Cortex of kidney (tissue), 1 donor: Measurements from ENCODE around the gene UXS1.

Experiments
- DNase-seq: peaks from one replicate; lab custom pipeline; 2025; lab: John Stamatoyannopoulos, UW

The UXS1 gene

GRCh38 chr2:106085181-106085940, 108.7 kb downstream of the UXS1 start:
- no peak for DNase-seq

- no peak for DNase-seq
Observed at GRCh38 chr2:106080959-106081358, 113.1 kb downstream of the UXS1 start.

- DNase-seq, result no peak
Observed at GRCh38 chr2:106078096-106078495, 116.0 kb downstream of the UXS1 start.

GRCh38 chr2:106076941-106077340, 117.2 kb downstream of the UXS1 start:
- DNase-seq, result no peak

GRCh38 chr2:106075048-106075447, 119.1 kb downstream of the UXS1 start:
- no peak for DNase-seq

GRCh38 chr2:106073678-106074406, 120.3 kb downstream of the UXS1 start:
- DNase-seq, result no peak

- no peak for DNase-seq
Observed at GRCh38 chr2:106070181-106070580, 123.9 kb downstream of the UXS1 start.

GRCh38 chr2:106068451-106068850, 125.7 kb downstream of the UXS1 start:
- no peak for DNase-seq

- no peak for DNase-seq
Observed at GRCh38 chr2:106065983-106066820, 127.9 kb downstream of the UXS1 start.

GRCh38 chr2:106065268-106065982, 128.7 kb downstream of the UXS1 start:
- no peak for DNase-seq

- DNase-seq, result no peak
Observed at GRCh38 chr2:106063181-106063580, 130.9 kb downstream of the UXS1 start.

GRCh38 chr2:106062627-106063026, 131.5 kb downstream of the UXS1 start:
- no peak for DNase-seq

GRCh38 chr2:106061611-106062349, 132.3 kb downstream of the UXS1 start:
- DNase-seq, result no peak

- no peak for DNase-seq
Observed at GRCh38 chr2:106059416-106060065, 134.6 kb downstream of the UXS1 start.

- no peak for DNase-seq
Observed at GRCh38 chr2:106058469-106059137, 135.5 kb downstream of the UXS1 start.

- no peak for DNase-seq
Observed at GRCh38 chr2:106057206-106057605, 136.9 kb downstream of the UXS1 start.

GRCh38 chr2:106054880-106055655, 139.0 kb downstream of the UXS1 start:
- no peak for DNase-seq

- DNase-seq, result no peak
Observed at GRCh38 chr2:106054321-106054720, 139.8 kb downstream of the UXS1 start.

- DNase-seq, result no peak
Observed at GRCh38 chr2:106053581-106053980, 140.5 kb downstream of the UXS1 start.
